ENCODE measurements around the gene AP2M1.
"Not testable (repeated sequence)": the region's sequence is repeated elsewhere in the genome, so short reads cannot be mapped to it uniquely, and the experiment has no call there.

The AP2M1 gene

GRCh38 chr3:184157206-184157605, 17.4 kb upstream of the AP2M1 start:
- H3K9ac ChIP-seq (ENCODE audit: low read length in 2 of 2), result peak overlapping the region; percentile 93 to 98

GRCh38 chr3:184158404-184158803, 16.3 kb upstream of the AP2M1 start:
- Histone ChIP-seq H3K27ac (ENCODE audit: low read length) (peak overlapping the region; percentile 55), H3K4me1 (ENCODE audit: control insufficient read depth, insufficient read depth, low read length) (peaks cover 61% of the 10 kb centered on the region)

More at GRCh38 chr3:184157206-184157605, 17.4 kb upstream of the AP2M1 start:
- peak overlapping the region; percentile 91 to 96 for H3K4me3 ChIP-seq (ENCODE audit: low read length in 2 of 2)
- H3K4me1 ChIP-seq (ENCODE audit: control insufficient read depth, insufficient read depth, low read length), result peaks cover 57% of the 10 kb centered on the region
- no peaks in the 10 kb centered on the region for H3K9me3 ChIP-seq (ENCODE audit: control insufficient read depth in 2 of 2, low read length in 2 of 2)
- no peaks in the 10 kb centered on the region for H3K27me3 ChIP-seq (ENCODE audit: control insufficient read depth in 1 of 2, insufficient read depth in 2 of 2, low read length in 2 of 2)
- H3K36me3 ChIP-seq (ENCODE audit: control insufficient read depth in 2 of 2, insufficient read depth in 2 of 2, low read length in 2 of 2), result no peaks in the 10 kb centered on the region
- H3K27ac ChIP-seq (ENCODE audit: low read length), result peak overlapping the region; percentile 90

DNA sequence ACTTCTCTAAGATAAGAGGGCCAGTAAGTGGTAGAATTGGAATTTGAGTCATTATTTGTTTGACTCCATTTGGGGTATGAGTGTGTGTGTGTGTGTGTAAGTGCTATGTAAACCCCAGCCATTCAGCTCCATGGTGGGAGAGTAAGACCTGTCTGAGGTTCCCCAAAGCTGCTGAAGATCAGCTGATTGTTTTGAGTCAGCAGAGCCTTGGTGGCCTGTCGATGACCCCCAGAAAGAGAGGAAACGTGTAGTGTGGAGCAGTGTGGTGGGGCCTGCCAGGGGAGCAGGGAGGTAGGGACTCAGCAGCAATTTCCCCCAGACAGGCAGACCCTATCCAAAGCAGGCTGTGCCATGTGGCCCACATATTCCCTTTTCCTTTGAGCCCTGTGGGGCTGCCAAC, 14.2 kb upstream of the AP2M1 start:
- Histone ChIP-seq H3K27me3 (ENCODE audit: control insufficient read depth in 1 of 2, insufficient read depth in 2 of 2, low read length in 2 of 2) (no peaks in the 10 kb centered on the region), H3K9ac (ENCODE audit: low read length in 2 of 2) (peak overlapping the region; percentile 42 to 57), H3K36me3 (ENCODE audit: control insufficient read depth in 2 of 2, insufficient read depth in 2 of 2, low read length in 2 of 2) (peaks cover 20 to 21% of the 10 kb centered on the region in 2 donors), H3K4me3 (ENCODE audit: low read length in 2 of 2) (peak overlapping the region in 1 of 2 donors; percentile 52), H3K4me1 (ENCODE audit: control insufficient read depth, insufficient read depth, low read length) (peaks cover 59% of the 10 kb centered on the region), H3K9me3 (ENCODE audit: control insufficient read depth in 2 of 2, low read length in 2 of 2) (no peaks in the 10 kb centered on the region), H3K27ac (ENCODE audit: low read length) (peak overlapping the region; percentile 64)

More at GRCh38 chr3:184158404-184158803, 16.3 kb upstream of the AP2M1 start:
- Histone ChIP-seq H3K9ac (ENCODE audit: low read length in 2 of 2) (peak overlapping the region in 1 of 2 donors; percentile 29), H3K36me3 (ENCODE audit: control insufficient read depth in 2 of 2, insufficient read depth in 2 of 2, low read length in 2 of 2) (peaks cover 1 to 2% of the 10 kb centered on the region in 2 donors), H3K4me3 (ENCODE audit: low read length in 2 of 2) (peak overlapping the region in 1 of 2 donors; percentile 29), H3K9me3 (ENCODE audit: control insufficient read depth in 2 of 2, low read length in 2 of 2) (no peaks in the 10 kb centered on the region), H3K27me3 (ENCODE audit: control insufficient read depth in 1 of 2, insufficient read depth in 2 of 2, low read length in 2 of 2) (no peaks in the 10 kb centered on the region)

DNA sequence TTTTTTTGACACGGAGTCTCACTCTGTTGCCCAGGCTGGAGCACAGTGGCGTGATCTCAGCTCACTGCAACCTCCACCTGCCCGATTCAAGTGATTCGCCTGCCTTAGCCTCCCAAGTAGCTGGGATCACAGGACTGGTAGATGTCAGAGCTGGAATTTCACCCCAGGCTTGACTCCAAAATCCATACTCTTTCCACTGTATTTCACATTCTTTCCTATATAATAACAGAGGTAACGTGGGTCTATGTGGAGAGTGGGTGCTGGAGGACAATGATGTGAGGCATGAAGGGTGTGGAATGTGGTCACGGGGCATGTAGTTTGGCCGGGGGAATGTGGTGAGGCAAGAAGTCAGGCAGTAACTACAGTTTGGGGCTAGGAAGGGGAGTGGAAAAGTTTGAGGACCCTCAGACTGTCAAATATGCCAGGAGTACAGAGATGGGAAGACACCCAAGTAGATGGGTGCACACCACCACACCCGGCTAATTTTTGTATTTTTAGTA, 12.0 kb upstream of the AP2M1 start:
- H3K27me3 ChIP-seq (ENCODE audit: control insufficient read depth in 1 of 2, insufficient read depth in 2 of 2, low read length in 2 of 2); H3K9me3 ChIP-seq (ENCODE audit: control insufficient read depth in 2 of 2, low read length in 2 of 2); H3K9ac ChIP-seq (ENCODE audit: low read length in 2 of 2); H3K27ac ChIP-seq (ENCODE audit: low read length); H3K4me3 ChIP-seq (ENCODE audit: low read length in 2 of 2): not testable (repeated sequence)
- H3K36me3 ChIP-seq (ENCODE audit: control insufficient read depth in 2 of 2, insufficient read depth in 2 of 2, low read length in 2 of 2), result peaks cover 40% of the 10 kb centered on the region in 2 donors
- H3K4me1 ChIP-seq (ENCODE audit: control insufficient read depth, insufficient read depth, low read length), result peaks cover 49% of the 10 kb centered on the region

- Histone ChIP-seq H3K36me3 (ENCODE audit: control insufficient read depth in 2 of 2, insufficient read depth in 2 of 2, low read length in 2 of 2) (peaks cover 50 to 51% of the 10 kb centered on the region in 2 donors), H3K27ac (ENCODE audit: low read length) (no peak overlapping the region), H3K27me3 (ENCODE audit: control insufficient read depth in 1 of 2, insufficient read depth in 2 of 2, low read length in 2 of 2) (no peaks in the 10 kb centered on the region), H3K9me3 (ENCODE audit: control insufficient read depth in 2 of 2, low read length in 2 of 2) (no peaks in the 10 kb centered on the region), H3K4me3 (ENCODE audit: low read length in 2 of 2) (no peak overlapping the region), H3K4me1 (ENCODE audit: control insufficient read depth, insufficient read depth, low read length) (peaks cover 36% of the 10 kb centered on the region), H3K9ac (ENCODE audit: low read length in 2 of 2) (no peak overlapping the region)
These were observed 9.9 kb upstream of the AP2M1 start for GRCh38 chr3:184164648-184165330.

GRCh38 chr3:184165543-184165942, 9.1 kb upstream of the AP2M1 start:
- Histone ChIP-seq H3K27ac (ENCODE audit: low read length) (no peak overlapping the region), H3K4me1 (ENCODE audit: control insufficient read depth, insufficient read depth, low read length) (peaks cover 29% of the 10 kb centered on the region), H3K27me3 (ENCODE audit: control insufficient read depth in 1 of 2, insufficient read depth in 2 of 2, low read length in 2 of 2) (no peaks in the 10 kb centered on the region), H3K36me3 (ENCODE audit: control insufficient read depth in 2 of 2, insufficient read depth in 2 of 2, low read length in 2 of 2) (peaks cover 51% of the 10 kb centered on the region in 2 donors), H3K9ac (ENCODE audit: low read length in 2 of 2) (no peak overlapping the region), H3K9me3 (ENCODE audit: control insufficient read depth in 2 of 2, low read length in 2 of 2) (no peaks in the 10 kb centered on the region), H3K4me3 (ENCODE audit: low read length in 2 of 2) (no peak overlapping the region)

DNA sequence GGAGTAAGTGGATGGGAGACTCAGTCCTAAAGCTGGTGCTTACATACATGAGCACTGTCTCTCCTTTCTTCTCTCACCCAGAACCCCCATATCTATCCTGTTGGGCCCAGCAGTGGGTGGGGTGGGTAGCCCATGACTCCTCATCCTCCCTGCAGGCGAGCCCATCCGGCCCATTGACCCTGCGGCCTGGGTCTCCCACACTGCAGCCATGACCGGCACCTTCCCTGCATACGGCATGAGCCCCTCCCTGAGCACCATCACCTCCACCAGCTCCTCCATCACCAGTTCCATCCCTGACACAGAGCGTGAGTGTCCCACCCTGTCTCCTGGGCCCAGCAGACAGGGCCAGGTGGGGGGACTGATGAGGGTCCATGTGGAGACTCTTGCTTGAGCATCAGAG, 8.0 kb upstream of the AP2M1 start:
- H3K27ac ChIP-seq (ENCODE audit: low read length), result no peak overlapping the region
- H3K4me1 ChIP-seq (ENCODE audit: control insufficient read depth, insufficient read depth, low read length), result peaks cover 19% of the 10 kb centered on the region
- H3K9me3 ChIP-seq (ENCODE audit: control insufficient read depth in 2 of 2, low read length in 2 of 2), result no peaks in the 10 kb centered on the region
- no peak overlapping the region for H3K4me3 ChIP-seq (ENCODE audit: low read length in 2 of 2)
- peaks cover 60% of the 10 kb centered on the region in 2 donors for H3K36me3 ChIP-seq (ENCODE audit: control insufficient read depth in 2 of 2, insufficient read depth in 2 of 2, low read length in 2 of 2)
- no peaks in the 10 kb centered on the region for H3K27me3 ChIP-seq (ENCODE audit: control insufficient read depth in 1 of 2, insufficient read depth in 2 of 2, low read length in 2 of 2)
- H3K9ac ChIP-seq (ENCODE audit: low read length in 2 of 2), result no peak overlapping the region

GRCh38 chr3:184167786-184168185, 6.9 kb upstream of the AP2M1 start:
- H3K9me3 ChIP-seq (ENCODE audit: control insufficient read depth in 2 of 2, low read length in 2 of 2), result no peaks in the 10 kb centered on the region
- H3K36me3 ChIP-seq (ENCODE audit: control insufficient read depth in 2 of 2, insufficient read depth in 2 of 2, low read length in 2 of 2), result peaks cover 62 to 67% of the 10 kb centered on the region in 2 donors
- H3K27ac ChIP-seq (ENCODE audit: low read length), result no peak overlapping the region
- H3K4me1 ChIP-seq (ENCODE audit: control insufficient read depth, insufficient read depth, low read length), result peaks cover 14% of the 10 kb centered on the region
- no peak overlapping the region for H3K9ac ChIP-seq (ENCODE audit: low read length in 2 of 2)
- no peak overlapping the region for H3K4me3 ChIP-seq (ENCODE audit: low read length in 2 of 2)
- no peaks in the 10 kb centered on the region for H3K27me3 ChIP-seq (ENCODE audit: control insufficient read depth in 1 of 2, insufficient read depth in 2 of 2, low read length in 2 of 2)

DNA sequence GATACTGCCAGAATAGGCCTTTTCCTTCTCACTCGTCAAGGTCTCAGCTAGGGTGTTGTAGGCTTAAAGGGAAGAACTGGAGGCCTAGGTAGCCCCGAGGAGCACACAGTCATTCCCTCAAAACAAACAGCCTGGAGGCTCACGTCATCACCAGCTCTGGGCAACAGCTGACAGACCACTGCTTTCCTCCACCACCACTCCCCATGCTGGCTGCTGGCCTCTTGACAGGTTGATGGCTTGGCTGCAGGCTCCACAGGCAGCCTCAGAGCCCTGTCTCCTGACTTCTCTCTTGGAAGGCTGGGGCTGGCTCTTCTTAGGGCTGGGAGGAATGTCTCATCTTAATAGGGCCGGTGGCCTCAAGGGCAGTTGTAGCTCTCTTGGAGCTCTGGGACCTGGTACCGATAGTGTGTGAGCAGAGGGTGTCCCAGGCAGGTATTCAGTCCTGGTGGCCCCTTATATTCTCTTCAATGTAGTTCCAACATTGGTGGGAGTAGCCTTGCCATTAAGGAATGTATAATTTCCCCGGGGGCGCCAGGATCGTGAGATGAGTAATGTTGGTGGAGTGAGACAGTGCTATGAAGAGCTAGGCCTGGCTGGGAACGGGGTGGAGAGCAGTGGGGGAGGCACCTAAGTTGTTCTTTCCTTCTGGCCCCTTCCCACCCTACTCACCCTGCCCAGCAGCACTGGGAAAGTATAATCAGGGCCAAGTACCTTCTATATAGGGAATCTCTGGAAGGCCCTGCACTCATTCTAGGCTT, 6.1 kb upstream of the AP2M1 start:
- peaks cover 60 to 65% of the 10 kb centered on the region in 2 donors for H3K36me3 ChIP-seq (ENCODE audit: control insufficient read depth in 2 of 2, insufficient read depth in 2 of 2, low read length in 2 of 2)

GRCh38 chr3:184169896-184170875, 4.5 kb upstream of the AP2M1 start:
- H3K4me1 ChIP-seq (ENCODE audit: control insufficient read depth, insufficient read depth, low read length), result peaks cover 9% of the 10 kb centered on the region
- no peak overlapping the region for H3K4me3 ChIP-seq (ENCODE audit: low read length in 2 of 2)
- H3K9ac ChIP-seq (ENCODE audit: low read length in 2 of 2), result no peak overlapping the region
- no peaks in the 10 kb centered on the region for H3K27me3 ChIP-seq (ENCODE audit: control insufficient read depth in 1 of 2, insufficient read depth in 2 of 2, low read length in 2 of 2)
- H3K9me3 ChIP-seq (ENCODE audit: control insufficient read depth in 2 of 2, low read length in 2 of 2), result no peaks in the 10 kb centered on the region
- no peak overlapping the region for H3K27ac ChIP-seq (ENCODE audit: low read length)
- peaks cover 45 to 49% of the 10 kb centered on the region in 2 donors for H3K36me3 ChIP-seq (ENCODE audit: control insufficient read depth in 2 of 2, insufficient read depth in 2 of 2, low read length in 2 of 2)

More for the DNA sequence above, 6.1 kb upstream of the AP2M1 start:
- Histone ChIP-seq H3K9ac (ENCODE audit: low read length in 2 of 2) (no peak overlapping the region), H3K27me3 (ENCODE audit: control insufficient read depth in 1 of 2, insufficient read depth in 2 of 2, low read length in 2 of 2) (no peaks in the 10 kb centered on the region), H3K4me1 (ENCODE audit: control insufficient read depth, insufficient read depth, low read length) (peaks cover 10% of the 10 kb centered on the region), H3K4me3 (ENCODE audit: low read length in 2 of 2) (no peak overlapping the region), H3K27ac (ENCODE audit: low read length) (no peak overlapping the region), H3K9me3 (ENCODE audit: control insufficient read depth in 2 of 2, low read length in 2 of 2) (no peaks in the 10 kb centered on the region)
